Panc1 (cell line): ENCODE measurements around the gene ALDOC. TPM values are rescaled to one million over a fixed set of nuclear protein-coding genes. Genes with fewer than 3 reads are reported as not detected.

Experiments used
- ATAC-seq: fragments of 200-7000 bp; cut with Tn5 transposase; 2 replicates; pipeline ENCODE4 v1.9.1; 2020; ENCODE audit warnings: mild to moderate bottlenecking, moderate library complexity
- BruUV-seq: library from RNA; stranded (reverse); fragments of 400-500 nt; replicated peaks from 2 replicates; lab custom pipeline; 2021; lab: Mats Ljungman, UMichigan
- CTCF ChIA-PET: fragments of 300-600 bp; sonication (Branson Sonifier 250); formaldehyde crosslinking; loops from one replicate; lab custom pipeline; 2022; ENCODE audit warnings: antibody characterized with exemption; lab: Charles Lee
- POLR2A ChIA-PET: fragments of 300-600 bp; sonication (Branson Sonifier 250); formaldehyde crosslinking; loops from one replicate; lab custom pipeline; 2022; ENCODE audit warnings: antibody characterized with exemption; lab: Charles Lee
- DNase-seq: peaks from one replicate; pipeline ENCODE4 v3.0.0-alpha.2; 2010; ENCODE audit warnings: low read depth, low spot score
- H3K27ac ChIP-seq: 2 replicates; pipeline ENCODE4 v1.5.1; 2011; ENCODE audit warnings: mild to moderate bottlenecking, low read length, inconsistent platforms
- H3K27me3 ChIP-seq: fragments of 200-500 bp; sonication (Bioruptor generic); 2 replicates; pipeline ENCODE4 v1.6.0; 2014; ENCODE audit warnings: low read length, inconsistent platforms; ENCODE audit not compliant: control insufficient read depth, insufficient read depth
- H3K36me3 ChIP-seq: fragments of 200-500 bp; sonication (Bioruptor generic); 2 replicates; pipeline ENCODE4 v1.5.1; 2014; ENCODE audit warnings: inconsistent platforms, mild to moderate bottlenecking, low read length, moderate library complexity; ENCODE audit not compliant: control insufficient read depth, insufficient read depth
- H3K4me1 ChIP-seq: 2 replicates; pipeline ENCODE4 v1.5.1; 2011; ENCODE audit warnings: inconsistent platforms, mild to moderate bottlenecking, low read length, moderate library complexity; ENCODE audit not compliant: control insufficient read depth, insufficient read depth
- H3K4me3 ChIP-seq, 2 experiments: 2 replicates each; pipeline ENCODE4 v1.5.1; 2011 to 2012; ENCODE audit warnings: low read depth in 2 of 2, low read length in 2 of 2, mild to moderate bottlenecking in 2 of 2, inconsistent platforms in 1 of 2, moderate library complexity in 1 of 2
- H3K9me3 ChIP-seq: fragments of 200-500 bp; sonication (Bioruptor generic); 2 replicates; pipeline ENCODE4 v1.5.1; 2014; ENCODE audit warnings: low read depth, mild to moderate bottlenecking, inconsistent platforms, low read length, moderate library complexity; ENCODE audit not compliant: control insufficient read depth, insufficient read depth
- POLR2AphosphoS5 ChIP-seq: IDR thresholded peaks from 2 replicates; pipeline ENCODE4 v1.6.1; 2012; ENCODE audit warnings: mild to moderate bottlenecking, low read depth, low read length, moderate library complexity
- REST ChIP-seq, 2 experiments: IDR thresholded peaks; 2 replicates each; pipeline ENCODE4 v1.6.1; 2011 to 2012; ENCODE audit warnings: low read depth in 2 of 2, control low read depth in 1 of 2, low read length in 1 of 2, mild to moderate bottlenecking in 1 of 2, moderate library complexity in 1 of 2; ENCODE audit not compliant: insufficient read depth in 1 of 2
- SIN3A ChIP-seq: IDR thresholded peaks from 2 replicates; pipeline ENCODE4 v1.6.1; 2012; ENCODE audit warnings: low read depth, mild to moderate bottlenecking, low read length, moderate library complexity, borderline replicate concordance; ENCODE audit not compliant: insufficient read depth
- TCF7L2 ChIP-seq: IDR thresholded peaks from 2 replicates; pipeline ENCODE4 v1.6.1; 2011; ENCODE audit warnings: mild to moderate bottlenecking, low read depth, low read length, inconsistent platforms
- in situ Hi-C: cut with HindIII; loops from 2 replicates; pipeline ENCODE4 v1.10.0; 2016; ENCODE audit warnings: low sequenced_read_pairs, low pct_unique_long_range_greater_than_20kb
- intact Hi-C: fragments of 100-400 bp; cut with micrococcal nuclease; formaldehyde crosslinking; loops from one replicate; pipeline ENCODE4 v1.10.0; 2022; ENCODE audit not compliant: unreplicated experiment
- total RNA-seq: library from RNA; stranded (reverse); gene quantifications from one replicate; pipeline ENCODE4 v1.2.1, GENCODE V29; 2021; ENCODE audit not compliant: unreplicated experiment
- TF ChIP-seq, protein P1 (sequence below): fragments of 450-650 bp; IDR thresholded peaks from 2 replicates; pipeline ENCODE4 v1.5.1; 2017; ENCODE audit warnings: mild to moderate bottlenecking

Gene ALDOC
- total RNA-seq, 1 experiment from 2014 or later, result 13.4 TPM

GRCh38 chr17:28563475-28563874 is 13.2 kb downstream of the ALDOC start:
- ChIA-PET CTCF (no interaction called here), POLR2A (no interaction called here)
- in situ Hi-C loops (no loop called here), intact Hi-C loops (no loop called here)
- H3K27me3 ChIP-seq, result no peaks in the 10 kb centered on the region
- BruUV-seq, result no TSS peak
- H3K9me3 ChIP-seq, result no peaks in the 10 kb centered on the region
- 0 out of 2 replicates have a peak, but pooled peaks cover 3% of the 10 kb centered on the region for H3K36me3 ChIP-seq
- no peak overlapping the region for H3K27ac ChIP-seq
- no peak for DNase-seq
- TF ChIP-seq, protein P1, sequence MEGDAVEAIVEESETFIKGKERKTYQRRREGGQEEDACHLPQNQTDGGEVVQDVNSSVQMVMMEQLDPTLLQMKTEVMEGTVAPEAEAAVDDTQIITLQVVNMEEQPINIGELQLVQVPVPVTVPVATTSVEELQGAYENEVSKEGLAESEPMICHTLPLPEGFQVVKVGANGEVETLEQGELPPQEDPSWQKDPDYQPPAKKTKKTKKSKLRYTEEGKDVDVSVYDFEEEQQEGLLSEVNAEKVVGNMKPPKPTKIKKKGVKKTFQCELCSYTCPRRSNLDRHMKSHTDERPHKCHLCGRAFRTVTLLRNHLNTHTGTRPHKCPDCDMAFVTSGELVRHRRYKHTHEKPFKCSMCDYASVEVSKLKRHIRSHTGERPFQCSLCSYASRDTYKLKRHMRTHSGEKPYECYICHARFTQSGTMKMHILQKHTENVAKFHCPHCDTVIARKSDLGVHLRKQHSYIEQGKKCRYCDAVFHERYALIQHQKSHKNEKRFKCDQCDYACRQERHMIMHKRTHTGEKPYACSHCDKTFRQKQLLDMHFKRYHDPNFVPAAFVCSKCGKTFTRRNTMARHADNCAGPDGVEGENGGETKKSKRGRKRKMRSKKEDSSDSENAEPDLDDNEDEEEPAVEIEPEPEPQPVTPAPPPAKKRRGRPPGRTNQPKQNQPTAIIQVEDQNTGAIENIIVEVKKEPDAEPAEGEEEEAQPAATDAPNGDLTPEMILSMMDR, result no peak
- TF ChIP-seq SIN3A, result no peak
- TF ChIP-seq POLR2AphosphoS5, result no peak
- TF ChIP-seq REST (IDR thresholded peaks at IDR 0.05; ENCODE audit: insufficient read depth in 1 of 2, low read depth in 2 of 2, low read length in 1 of 2), result no peak
- TF ChIP-seq TCF7L2, result no peak
- H3K4me1 ChIP-seq, result no peaks in the 10 kb centered on the region
- ATAC-seq, result peak; percentile 33; the same call in 1 of the 2 replicates
- H3K4me3 ChIP-seq, result no peak overlapping the region

DNA sequence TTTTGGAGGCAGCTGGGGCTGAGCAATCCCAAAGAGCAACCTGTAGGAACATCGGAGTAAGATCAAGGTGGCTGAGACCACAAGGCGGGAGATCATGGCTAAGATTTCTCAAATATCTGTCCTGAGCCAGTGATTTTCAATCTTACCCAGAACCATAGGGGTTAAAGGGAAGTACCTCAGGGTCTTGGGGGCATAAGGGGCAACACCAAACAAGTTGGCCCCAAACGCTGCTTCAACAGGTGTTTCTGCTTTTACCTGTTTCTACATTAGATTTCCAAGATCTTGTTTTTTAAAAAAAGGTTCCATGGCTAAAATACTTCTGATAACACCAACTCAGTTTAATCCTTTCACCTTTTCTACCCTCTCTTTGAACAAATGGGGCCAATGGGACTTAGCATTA is 21.7 kb downstream of the ALDOC start:
- Histone ChIP-seq H3K4me3 (no peak overlapping the region), H3K4me1 (peaks cover 9% of the 10 kb centered on the region; the same call in 1 of the 2 replicates), H3K9me3 (no peaks in the 10 kb centered on the region), H3K27ac (no peak overlapping the region), H3K36me3 (no peaks in the 10 kb centered on the region), H3K27me3 (no peaks in the 10 kb centered on the region)
- no peak for ATAC-seq
- no TSS peak for BruUV-seq
- CTCF ChIA-PET, result no interaction called here
- POLR2A ChIA-PET, result no interaction called here
- TF ChIP-seq, protein P1, result no peak
- TF ChIP-seq REST (IDR thresholded peaks at IDR 0.05; ENCODE audit: insufficient read depth in 1 of 2, low read depth in 2 of 2, low read length in 1 of 2), result no peak
- no peak for TF ChIP-seq POLR2AphosphoS5
- TF ChIP-seq SIN3A, result no peak
- no peak for TF ChIP-seq TCF7L2
- DNase-seq, result no peak
- intact Hi-C loops (no loop called here), in situ Hi-C loops (no loop called here)
